ENCODE results near the gene DMXL1.
"Not testable (repeated sequence)": the region's sequence is repeated elsewhere in the genome, so short reads cannot be mapped to it uniquely, and the experiment has no call there.

The DMXL1 gene

DNA sequence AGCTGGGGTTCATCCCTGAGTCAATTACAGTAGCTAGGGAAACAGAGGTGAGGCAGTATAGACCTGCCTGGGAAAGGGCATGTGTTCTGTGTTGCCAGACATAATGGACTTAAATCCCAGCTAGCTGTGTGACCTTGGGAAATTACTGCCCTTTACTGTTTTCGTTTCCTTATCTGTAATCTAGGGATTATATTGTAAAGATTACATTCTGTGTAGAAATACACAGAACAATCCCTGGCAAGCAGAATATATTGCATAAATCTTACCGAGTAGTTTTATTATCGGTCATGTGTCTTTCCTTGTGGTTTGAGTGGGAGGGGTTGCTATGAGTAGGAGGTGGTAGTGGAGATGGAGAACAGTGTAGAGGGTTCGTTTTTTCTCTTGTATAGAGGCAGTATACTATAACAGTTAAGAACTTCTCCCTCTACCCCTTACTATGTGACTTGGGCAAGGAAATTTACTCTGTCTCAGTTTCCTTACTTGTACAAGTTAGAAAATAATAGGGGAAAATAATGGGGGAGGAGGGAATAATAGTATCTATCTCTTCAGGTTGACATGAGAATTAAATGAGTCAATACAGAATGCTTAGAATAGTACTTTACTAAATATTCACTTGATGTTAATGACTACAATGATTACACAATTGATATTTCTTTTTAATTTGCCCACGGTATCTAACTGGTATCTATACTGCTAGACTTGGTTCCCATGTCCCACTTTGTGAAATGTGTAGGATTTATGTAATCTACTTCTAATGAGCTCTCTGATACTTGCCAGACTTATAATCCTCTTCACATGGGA, 7.1 kb upstream of the DMXL1 start:
- DNase-seq: no peak

DNA sequence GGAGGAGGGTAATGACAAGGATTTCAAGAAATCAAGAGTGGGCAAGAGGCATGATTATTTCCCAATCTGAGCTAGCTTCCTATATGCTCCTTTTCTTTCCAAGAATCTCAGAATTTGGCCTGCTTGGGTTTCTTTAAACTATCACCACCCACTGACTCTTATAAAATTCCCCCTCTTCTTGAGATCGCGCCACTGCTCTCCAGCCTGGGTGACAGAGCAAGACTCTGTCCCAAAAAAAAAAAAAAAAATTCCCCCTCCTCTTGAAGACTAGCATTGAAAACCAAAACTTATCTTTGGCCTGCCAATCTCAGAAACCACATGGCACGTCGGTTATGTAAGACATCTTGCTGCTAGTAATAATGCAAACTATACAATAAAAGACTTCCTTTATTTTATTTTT, 3.4 kb upstream of the DMXL1 start:
- DNase-seq: no peak

DNA sequence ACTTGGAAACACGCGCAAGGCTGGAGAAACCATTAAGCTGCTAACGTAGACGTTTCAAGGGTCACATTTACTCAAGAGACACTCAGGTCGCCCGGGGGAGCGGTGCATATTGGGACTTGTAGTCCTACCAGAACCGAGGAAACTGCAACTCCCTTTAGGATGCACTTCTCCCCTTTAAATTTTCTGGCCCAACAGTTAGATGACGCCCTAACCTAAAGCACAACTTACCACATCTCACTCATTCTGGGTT, 384 bp upstream of the DMXL1 start:
- no peak for DNase-seq

DNA sequence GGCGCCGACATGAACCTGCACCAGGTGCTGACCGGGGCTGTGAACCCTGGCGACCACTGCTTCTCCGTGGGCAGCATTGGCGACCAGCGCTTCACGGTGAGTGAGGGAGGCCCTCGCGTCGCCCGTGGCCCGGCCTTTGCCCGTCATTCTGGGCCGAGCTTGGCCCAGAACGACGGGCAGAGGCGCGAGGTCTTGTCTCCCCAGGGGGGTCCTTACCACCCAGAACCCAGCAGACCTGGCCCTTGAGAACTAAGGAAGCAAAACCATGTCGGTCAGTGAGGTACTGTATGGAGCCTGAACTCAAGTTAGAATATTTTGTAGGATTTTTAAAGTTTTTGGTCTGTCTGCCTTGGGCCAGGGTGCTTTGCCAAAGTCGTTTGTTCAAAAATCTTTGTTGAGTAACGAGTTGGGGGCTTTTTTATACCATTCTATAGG, 691 bp downstream of the DMXL1 start:
- no peak for DNase-seq

DNA sequence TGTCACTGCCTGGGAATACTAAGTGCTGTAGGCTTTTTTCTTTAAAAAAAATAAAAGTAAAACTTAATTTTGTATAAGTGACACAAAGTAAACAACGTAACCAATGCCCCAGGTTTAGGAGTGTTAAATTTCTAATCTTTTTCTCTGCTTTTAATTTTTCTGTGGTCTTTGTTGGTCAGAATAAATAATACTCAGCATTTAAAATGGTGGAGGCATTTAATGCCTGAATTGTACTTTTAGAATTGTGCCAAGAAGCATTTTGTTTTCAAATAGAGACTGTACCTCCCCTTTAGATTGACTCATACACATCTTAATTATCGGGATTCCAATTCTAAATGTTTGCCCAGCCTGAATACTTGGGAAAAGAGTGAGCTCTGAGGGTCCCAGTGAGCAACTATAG, 1.6 kb downstream of the DMXL1 start:
- no peak for DNase-seq

DNA sequence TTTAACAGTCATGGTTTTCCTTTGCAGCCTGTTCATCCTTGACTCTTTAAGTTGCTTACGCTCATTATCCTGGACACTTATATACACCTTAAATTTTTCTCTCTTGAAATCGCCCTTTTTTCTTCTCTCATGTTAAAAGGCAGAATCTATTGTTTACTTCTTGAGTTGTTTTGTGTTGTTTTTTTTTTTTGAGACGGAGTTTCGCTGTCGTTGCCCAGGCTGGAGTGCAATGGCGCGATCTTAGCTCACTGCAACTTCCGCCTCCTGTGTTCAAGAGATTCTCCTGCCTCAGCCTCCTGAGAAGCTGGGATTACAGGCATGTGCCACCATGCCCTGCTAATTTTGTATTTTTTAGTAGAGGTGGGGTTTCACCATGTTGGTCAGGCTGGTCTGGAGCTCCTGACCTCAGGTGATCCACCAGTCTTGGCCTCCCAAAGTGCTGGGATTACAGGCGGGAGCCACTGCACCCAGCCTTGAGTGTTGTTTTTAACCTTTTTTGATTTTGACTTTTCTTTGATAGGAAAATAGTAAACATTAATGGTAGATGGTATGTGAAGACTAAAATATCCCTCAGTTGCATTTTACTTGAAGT, 3.0 kb downstream of the DMXL1 start:
- DNase-seq: not testable (repeated sequence)

DNA sequence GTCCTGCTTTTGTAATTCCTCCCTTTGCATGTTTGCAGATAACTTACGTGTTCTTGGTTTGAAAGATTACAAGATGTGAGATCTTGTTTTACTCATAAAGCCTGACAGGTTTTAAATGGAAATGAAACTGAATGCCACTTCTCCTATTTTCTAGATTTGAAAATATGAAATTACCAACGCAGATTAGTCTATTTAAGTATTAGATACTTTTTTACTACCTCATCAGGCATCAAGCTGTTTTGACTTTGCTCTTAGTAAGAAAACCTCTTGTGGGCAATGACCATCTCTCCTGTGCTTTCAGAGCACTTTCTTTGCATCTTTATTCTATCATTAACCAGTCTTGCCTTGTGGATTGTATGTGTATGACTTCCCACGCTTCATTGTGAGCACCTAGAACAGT, 3.5 kb downstream of the DMXL1 start:
- no peak for DNase-seq

DNA sequence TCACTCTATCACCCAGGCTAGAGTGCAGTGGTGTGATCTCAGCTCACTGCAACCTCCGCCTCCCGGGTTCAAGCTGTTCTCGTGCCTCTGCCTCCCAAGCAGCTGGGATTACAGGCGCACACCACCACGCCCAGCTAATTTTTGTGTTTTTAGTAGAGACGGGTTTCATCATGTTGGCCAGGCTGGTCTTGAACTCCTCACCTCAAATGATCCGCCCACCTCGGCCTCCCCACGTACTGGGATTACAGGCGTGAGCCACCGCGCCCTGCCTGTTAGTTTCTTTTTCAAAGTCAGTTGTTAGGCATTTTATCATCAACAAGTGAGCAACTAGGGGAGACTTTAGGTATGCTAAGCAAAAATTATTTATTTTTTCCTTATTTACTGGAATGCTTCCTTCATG, 4.4 kb downstream of the DMXL1 start:
- DNase-seq: not testable (repeated sequence)

DNA sequence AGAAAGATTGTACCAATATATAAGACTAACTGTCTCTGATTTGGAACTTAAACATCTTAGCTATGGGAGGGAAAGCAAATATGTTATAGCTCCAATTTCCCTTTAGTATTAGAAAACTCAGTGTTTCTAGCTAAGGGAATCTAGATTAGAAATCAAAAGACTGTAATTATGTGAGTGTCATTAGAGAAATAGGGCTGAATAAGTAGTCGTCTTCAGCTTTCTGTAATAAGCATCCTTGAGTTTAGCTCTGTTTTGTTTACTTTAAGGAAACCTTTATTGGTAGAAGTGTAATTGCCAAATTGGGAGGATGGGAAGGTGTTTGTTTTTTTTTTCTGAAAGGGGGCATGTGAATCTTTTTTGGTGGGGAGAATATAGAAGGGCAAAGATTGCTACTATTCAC, 5.2 kb downstream of the DMXL1 start:
- DNase-seq: no peak

DNA sequence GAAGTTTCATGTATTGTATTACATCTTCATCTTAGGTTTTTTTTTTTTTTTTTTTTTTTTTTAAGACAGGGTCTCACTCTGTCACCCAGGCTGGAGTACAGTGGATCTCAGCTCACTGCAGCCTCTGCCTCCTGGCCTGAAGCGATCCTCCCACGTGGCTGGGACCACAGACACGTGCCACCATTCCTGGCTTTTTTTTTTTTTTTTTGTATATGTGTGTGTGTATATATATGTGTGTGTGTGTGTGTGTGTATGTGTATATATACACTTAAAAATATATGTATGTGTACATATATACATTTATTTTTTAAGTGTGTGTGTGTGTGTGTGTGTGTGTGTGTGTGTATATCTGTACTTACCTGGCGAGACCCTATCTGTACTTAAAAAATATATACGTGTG, 6.6 kb downstream of the DMXL1 start:
- no peak for DNase-seq

DNA sequence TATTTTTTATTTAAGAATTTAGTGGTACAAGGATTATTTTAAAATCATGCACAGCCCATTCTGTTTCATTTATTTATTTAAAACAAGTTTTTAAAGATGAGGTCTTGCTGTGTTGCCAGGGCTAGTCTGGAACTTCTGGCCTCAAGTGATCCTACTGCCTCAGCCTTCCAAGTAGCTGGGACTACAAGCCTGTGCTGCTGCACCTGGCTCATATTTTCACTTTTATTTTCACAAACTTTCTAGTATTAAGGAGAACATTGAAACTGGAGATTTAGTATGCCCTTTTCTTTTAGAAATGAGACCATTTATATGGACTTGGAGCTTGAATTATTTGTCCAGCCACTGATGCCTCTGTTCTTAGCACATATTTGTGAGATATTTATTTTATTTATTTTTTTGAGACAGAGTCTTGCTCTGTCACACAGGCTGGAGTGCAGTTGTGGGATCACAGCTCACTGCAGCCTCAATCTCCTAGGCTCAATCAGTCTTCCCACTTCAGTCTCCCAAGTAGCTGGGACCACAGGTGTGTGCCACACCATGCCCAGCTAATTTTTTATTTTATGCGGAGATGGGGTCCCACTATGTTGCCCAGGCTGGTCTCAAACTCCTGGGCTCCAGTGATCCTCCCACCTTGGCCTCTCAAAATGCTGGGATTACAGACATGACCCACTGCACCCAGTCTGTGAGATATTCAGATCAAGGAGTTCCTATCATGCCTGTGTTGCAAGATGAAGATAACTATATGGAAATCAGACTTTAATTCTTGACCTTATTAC, 7.4 kb downstream of the DMXL1 start:
- no peak for DNase-seq

DNA sequence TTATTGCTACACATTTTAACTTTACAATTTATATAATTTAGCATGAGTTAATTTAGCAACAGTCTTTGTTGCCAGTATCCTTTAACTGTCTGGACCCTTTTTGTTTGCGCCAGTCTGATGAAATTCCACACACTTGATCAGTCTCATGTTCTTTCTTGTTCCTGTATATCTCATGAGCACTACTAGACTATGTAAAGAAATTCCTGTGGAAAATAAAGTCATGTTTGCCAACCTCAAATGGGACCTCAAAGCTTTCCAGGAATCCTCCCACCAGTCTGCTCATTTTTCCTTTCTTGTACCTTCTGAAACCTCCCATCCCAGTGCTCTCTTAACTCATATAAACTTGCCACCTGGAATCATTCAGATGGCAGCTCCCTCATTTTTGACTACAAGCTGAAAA, 8.0 kb downstream of the DMXL1 start:
- no peak for DNase-seq

DNA sequence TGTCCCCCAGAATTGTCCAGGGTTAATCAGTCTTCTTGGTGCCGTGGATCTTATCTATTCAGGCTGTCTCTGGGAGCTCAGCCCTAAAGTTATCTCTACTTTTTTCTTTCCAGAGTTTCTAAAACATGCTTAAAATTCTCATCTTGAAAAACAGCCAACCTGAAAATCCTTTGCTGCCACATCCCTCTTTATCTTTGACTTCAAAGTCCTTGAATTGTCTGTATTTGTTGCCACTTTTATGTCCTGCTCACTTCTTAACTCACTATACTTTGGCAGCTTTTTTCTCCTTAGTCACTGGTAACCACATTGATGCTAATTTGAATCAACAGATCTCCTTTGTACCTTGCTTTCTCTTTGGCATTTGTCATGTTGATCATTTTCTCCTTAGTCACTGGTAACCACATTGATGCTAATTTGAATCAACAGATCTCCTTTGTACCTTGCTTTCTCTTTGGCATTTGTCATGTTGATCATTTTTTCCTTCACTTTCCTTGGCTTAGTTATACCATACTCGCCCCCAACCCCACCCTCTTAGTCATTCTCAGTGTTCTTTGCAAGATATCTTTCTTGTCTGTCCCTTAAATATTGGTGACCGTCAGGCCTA, 8.5 kb downstream of the DMXL1 start:
- DNase-seq: no peak

DNA sequence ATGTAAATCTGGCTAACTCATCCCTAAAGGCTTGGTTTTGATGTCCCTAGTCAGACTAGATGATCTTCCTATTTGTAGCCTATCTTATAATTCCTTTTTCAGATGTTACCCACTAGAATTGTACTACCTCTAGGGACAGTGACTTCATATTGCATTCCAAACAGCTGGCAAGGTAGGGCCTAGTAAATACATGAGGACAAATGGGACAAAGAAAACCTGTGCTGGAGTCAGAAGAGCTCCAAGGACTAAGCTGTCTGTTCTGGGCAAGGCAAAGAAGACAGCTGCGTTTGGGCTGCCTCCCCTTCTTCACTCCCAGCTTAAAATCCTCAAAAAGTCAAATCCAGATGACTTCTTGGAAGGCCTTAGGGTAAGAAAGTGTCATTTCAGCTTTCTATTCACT, 10.0 kb downstream of the DMXL1 start:
- DNase-seq: no peak

DNA sequence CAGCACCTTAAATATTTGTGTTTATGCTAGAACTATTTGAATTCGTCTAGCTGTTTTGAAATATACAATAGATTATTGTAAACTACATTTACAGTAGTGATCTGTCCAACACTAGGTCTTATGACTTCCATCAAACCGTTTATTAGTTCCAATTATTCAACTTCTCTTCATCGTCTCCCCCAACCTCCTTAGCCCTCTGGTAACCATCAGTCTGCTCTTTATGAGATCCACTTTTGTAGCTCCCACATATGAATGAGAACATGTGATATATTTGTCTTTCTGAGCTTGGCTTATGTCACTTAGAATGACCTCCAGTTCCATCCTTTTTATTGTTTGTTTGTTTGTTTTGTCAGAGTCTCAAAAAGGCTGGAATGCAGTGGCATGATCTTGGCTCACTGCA, 11.8 kb downstream of the DMXL1 start:
- no peak for DNase-seq

DNA sequence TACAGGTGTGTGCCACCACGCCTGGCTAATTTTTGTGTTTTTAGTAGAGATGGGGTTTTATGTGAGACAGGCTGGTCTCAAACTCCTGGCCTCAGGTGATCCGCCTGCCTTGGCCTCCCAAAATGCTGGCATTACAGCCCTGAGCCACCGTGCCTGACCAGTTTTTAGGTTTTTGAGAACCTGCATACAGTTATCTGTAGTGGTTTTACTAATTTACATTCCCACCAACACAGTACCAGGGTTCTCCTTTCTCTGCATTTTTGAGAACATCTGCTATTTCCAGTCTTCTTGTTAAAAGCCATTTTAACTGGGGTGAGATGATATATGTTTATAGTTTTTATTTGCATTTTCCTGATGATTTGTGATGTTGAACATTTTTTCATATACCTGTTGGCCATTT, 12.8 kb downstream of the DMXL1 start:
- no peak for DNase-seq

DNA sequence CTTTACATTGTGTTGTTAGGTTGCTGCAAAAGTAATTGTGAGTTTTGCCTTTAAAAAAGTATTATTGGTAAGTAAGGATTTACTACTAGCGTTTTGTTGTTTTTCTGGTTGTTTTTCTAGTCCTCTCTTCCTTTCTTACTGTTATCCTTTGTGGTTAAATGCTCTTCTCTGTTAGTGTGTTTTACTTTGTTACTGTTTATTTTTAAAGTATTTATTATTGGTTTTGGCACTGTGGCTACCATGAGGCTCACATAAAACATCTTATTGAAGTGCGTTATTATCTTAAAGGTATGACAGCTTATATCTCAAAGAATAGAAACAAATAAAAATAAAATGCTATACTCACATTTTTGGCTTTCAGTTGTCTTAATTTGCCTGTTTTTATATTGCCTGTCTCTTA, 17.6 kb downstream of the DMXL1 start:
- no peak for DNase-seq

DNA sequence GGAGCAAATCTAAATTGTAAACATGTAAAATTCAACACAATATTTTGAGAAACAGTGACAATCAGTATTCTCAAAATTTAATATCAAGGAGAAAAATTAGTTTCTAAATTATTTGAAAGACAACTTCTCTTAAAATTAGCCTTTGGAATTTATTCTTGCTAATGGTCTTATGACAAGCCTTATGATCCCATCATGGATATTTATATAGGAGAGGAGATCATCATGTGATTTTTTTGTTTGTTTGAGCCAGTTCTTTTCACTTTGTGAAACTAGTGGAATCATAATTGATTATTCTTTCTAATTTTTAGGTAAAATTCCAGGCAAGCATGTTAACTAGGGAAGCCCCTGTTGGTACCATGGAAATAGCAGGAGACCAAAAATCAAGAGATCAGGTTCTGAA, 24.7 kb downstream of the DMXL1 start:
- no peak for DNase-seq

DNA sequence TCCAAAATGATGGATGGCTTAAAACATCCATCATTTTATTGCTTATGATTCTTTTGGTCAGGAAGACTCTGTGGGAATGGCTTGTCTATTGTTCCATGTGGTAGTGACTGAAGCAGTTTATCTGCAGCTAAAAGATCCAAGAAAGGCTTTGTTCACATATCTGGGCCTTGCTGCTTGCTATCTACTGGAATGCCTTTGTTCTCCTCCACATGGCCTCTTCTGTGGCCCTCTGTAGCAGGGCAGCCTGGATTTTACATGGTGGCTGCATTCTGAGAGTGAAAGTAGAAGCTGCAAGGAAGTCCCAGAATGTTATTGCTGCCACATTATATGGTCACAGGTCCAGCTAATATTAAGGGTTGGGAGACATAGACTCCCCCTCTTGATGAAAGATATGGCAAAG, 35.1 kb downstream of the DMXL1 start:
- no peak for DNase-seq

DNA sequence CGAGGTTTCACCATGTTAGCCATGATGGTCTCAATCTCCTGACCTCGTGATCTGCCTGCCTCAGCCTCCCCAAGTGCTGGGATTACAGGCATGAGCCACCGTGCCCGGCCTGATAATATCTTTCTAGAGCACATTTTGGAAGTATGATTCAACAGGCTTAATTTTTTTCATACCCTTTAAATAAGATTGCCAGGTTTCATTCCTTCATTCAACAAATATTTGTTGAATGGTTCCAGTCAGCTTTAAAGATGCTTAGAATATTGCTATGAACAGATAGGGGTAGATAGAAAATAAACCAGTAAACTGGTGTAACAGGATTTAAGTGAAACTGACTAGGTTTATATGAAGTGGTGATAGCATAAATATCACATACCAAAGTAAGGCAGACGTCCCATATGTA, 41.3 kb downstream of the DMXL1 start:
- no peak for DNase-seq

DNA sequence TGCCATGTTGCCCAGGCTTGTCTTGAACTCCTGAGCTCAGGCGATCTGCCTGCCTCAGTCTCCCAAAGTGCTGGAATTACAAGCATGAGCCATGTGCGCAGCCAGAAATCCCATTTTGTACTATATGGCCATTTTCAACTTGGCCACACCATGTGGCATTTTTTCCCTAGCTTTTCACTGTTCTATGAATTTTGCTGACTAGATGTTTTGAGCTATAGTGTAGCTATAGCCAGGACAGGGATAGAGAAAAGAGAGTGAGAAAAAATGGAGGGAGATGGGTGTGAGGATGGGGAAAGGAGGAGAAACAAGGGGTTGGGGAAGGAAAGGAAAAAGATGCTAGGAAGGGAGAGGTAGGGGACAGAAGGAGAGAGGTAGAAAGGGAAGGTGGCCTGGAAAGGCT, 46.4 kb downstream of the DMXL1 start:
- no peak for DNase-seq

DNA sequence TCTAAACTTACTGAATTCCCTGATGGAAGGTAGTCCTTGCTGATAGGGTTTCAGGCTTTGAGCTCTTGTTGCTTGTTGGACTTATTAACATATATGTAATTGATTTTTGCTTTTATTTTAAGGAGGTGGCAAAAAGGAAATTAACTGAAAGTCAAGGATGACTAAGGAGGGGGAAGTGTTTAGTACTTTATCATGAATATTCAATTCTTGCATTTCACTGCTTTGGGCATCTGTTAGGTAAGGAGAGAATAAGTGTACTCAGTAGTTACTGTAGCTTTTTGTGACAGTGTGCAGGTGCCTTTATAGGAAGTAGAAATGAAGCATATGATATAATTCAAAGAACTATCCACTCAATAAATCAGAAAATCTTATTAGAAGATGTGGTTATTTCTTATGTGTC, 47.1 kb downstream of the DMXL1 start:
- no peak for DNase-seq

DNA sequence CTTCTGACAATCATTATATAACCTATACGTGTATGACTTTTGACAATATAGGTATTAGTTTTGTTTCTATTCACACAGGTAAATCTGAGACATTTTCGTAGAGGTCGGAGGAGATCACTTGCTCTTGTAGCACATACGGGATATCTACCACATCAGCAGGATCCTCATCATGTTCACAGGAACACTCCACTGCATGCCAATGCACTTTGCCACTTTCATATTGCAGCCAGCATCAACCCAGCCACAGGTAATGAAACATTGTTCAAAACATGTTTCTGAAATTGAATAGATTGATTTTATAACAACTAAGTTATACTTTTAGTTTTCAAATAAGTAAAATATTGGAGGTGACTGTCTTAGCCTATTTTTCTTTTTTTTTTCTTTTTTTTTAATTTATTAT, 50.0 kb downstream of the DMXL1 start:
- DNase-seq: no peak

DNA sequence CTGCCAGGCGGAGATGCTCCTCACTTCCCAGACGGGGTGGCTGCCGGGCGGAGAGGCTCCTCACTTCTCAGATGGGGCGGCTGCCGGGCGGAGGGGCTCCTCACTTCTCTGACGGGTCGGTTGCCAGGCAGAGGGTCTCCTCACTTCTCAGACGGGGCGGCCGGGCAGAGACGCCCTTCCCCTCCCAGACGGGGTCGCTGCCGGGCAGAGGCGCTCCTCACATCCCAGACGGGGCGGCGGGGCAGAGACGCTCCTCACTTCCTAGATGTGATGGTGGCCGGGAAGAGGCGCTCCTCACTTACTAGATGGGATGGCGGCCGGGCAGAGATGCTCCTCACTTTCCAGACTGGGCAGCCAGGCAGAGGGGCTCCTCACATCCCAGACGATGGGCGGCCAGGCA, 51.6 kb downstream of the DMXL1 start:
- not testable (repeated sequence) for DNase-seq
